SW 1271 (cell line): ENCODE data around the gene PCED1B.
"Not testable (repeated sequence)": the region's sequence is repeated elsewhere in the genome, so short reads cannot be mapped to it uniquely, and the experiment has no call there.

ENCODE experiments used
- DNase-seq, 2 experiments: peaks; one replicate each; lab custom pipeline; 2025; lab: John Stamatoyannopoulos, UW

Gene PCED1B

GRCh38 chr12:47164724-47165439 lies 85.5 kb downstream of the PCED1B start:
- no peak for DNase-seq

DNA sequence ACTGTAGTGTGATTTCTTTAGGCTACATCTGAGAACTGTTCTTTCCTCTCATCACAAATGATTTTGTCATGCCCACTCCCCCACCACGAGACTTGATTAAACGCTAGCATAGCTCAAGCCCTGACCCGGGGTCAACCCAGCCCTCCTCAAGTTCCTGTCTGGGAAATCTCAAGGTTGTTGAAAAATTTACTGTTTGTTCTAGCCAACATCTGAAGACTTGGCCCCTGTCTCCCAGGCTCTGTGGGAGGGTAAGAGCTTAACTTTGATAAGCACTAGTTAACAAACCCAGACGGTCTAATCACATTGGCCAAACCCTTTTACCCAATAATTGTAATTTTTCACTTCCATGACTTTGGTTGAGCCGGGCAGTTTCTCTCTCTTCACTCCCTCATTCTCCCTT lies 86.5 kb downstream of the PCED1B start:
- DNase-seq, result no peak

- no peak for DNase-seq
These were observed 86.9 kb downstream of the PCED1B start for GRCh38 chr12:47166365-47166764.

DNA sequence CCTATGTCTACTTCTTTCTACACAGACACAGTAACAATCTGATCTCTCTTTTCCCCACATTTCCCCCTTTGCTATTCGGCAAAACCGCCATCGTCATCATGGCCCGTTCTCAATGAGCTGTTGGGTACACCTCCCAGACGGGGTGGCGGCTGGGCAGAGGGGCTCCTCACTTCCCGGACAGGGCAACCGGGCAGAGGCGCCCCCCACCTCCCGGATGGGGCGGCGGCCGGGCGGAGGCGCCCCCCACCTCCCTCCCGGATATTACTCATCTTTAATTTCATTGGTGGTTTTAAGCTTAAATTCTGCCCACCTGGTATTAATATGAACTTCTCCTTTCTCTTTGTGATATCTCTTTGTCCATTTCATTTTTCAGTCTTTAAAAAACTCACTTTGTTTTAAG lies 90.9 kb downstream of the PCED1B start:
- DNase-seq, result not testable (repeated sequence)

DNA sequence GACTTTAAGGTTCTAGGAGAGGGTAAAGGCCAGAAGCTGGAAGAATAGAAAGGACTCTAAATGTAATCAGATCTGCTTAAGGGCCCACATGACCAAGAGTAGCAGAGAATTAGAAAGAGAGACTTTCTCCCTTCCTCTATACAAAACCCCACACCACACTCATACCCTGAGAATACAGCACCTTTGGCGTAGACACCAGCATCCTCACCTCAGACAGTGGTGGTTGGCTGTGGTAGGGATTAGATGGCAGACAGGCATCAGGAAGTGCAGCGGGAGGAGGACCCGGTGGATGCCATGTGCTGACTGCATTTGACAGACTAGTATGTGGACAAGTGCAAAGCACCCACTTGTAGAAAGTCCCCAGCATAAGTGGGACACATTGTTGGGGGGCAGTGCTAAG lies 98.6 kb downstream of the PCED1B start:
- DNase-seq, result no peak

DNA sequence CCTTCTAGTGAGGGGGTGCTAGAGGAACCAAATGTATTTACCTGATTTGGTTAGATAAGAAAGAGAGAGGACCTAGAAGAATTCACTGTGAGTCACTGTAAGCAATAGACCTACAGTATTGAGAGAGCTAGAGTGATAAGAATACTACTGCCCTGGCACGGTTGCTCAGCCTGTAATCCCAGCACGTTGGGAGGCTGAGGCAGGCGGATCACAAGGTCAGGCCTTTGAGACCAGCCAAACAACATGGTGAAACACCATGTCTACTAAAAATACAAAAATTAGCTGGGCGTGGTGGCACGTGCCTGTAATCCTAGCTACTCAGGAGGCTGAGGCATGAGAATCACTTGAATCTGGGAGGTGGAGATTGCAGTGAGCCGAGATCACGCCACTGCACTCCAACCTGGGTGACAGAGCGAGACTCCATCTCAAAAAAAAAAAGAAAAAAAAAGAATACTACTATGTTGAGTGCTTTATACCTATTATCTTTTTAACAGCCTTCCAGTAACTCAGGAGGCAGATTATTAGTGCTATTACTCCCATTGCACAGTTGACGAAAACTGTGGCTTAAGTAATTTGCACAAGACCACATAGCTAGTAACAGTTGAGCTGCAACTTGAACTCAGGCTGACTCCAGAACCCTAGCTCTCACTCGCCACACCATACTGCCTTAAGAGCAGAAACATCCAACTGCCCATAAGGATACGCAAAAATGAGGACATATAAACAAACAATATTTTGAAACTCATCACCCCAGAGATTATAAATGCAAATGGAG lies 102.9 kb downstream of the PCED1B start:
- DNase-seq, result not testable (repeated sequence)

DNA sequence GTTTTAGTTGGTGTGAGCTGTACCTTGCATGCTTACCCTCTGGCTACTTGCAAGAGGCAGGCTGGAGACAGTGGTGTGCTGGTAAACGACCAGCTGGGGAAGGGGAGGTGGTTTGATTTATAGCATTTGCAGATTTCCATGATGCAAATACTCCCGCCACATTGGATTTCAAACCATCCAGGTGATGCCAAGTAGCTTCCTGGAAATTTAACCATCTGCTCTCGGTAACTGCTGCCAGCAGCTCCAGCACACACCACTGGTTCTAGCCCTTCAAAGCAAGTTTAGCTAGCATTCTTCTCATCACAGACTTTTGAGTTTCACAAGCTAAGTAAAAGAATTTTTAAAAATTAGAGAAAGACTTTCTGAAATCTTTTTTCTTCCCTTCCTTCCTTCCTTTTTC lies 104.8 kb downstream of the PCED1B start:
- no peak for DNase-seq

GRCh38 chr12:47184813-47185212 lies 105.4 kb downstream of the PCED1B start:
- DNase-seq, result no peak

GRCh38 chr12:47186246-47186645 lies 106.8 kb downstream of the PCED1B start:
- no peak for DNase-seq

- no peak for DNase-seq
These were observed 109.4 kb downstream of the PCED1B start for GRCh38 chr12:47188576-47189441.

GRCh38 chr12:47189728-47190127 lies 110.3 kb downstream of the PCED1B start:
- DNase-seq, result no peak

GRCh38 chr12:47190271-47190750 lies 110.9 kb downstream of the PCED1B start:
- DNase-seq, result no peak

DNA sequence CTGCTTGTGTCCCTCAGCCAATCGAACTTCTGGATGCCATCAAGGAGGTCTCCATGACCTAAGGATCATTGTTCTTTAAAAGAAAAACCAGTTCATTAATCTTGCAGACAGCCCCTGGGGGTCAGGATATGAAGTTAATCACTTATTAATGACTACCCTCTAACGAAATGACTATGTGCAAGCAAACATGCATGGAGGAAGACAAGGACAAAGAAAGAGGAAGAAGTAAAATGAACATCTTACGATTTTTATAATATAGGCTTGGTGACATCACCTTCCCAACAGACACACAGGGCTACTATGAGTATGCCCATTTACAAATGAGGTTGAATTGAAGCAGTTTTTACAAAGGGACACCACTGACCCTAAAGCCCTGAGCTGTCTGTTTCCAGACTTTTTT lies 111.5 kb downstream of the PCED1B start:
- no peak for DNase-seq

- DNase-seq, result no peak
These were observed 112.6 kb downstream of the PCED1B start for GRCh38 chr12:47192051-47192450.

- DNase-seq, result no peak
These were observed 113.6 kb downstream of the PCED1B start for GRCh38 chr12:47193066-47193465.

DNA sequence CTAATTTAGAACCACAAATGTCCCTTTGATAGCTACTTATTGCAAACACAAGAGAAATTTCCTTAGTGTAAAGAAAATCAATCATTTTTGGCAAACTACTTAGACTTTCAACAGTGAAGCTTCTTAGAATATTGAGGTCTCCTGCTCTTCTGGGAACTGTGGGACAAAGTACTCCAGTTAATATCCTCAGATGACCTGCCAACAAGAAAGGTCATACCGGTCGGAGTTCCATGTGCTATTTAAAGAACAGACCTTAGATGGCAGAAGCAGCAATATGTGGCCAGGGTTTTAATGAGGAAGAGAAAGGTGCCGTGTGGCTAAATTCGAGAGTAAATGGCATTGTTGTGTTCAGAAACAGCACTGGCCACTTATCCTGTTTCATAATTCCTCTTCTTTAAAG lies 115.1 kb downstream of the PCED1B start:
- DNase-seq, result no peak

GRCh38 chr12:47200446-47200845 lies 121.0 kb downstream of the PCED1B start:
- no peak for DNase-seq

- not testable (repeated sequence) for DNase-seq
These were observed 121.8 kb downstream of the PCED1B start for GRCh38 chr12:47201190-47201589.

GRCh38 chr12:47202176-47202575 lies 122.8 kb downstream of the PCED1B start:
- DNase-seq, result no peak

- no peak for DNase-seq
These were observed 126.4 kb downstream of the PCED1B start for GRCh38 chr12:47205532-47206449.
